K562 (cell line): ENCODE data around the gene ZNF438. TPM values are rescaled to one million over a fixed set of nuclear protein-coding genes. Genes with fewer than 3 reads are reported as not detected.

Source experiments
- ATAC-seq: fragments of 200-7000 bp; cut with Tn5 transposase; 3 replicates; pipeline ENCODE4 v1.9.1; 2020; ENCODE audit warnings: moderate library complexity
- BruUV-seq: library from RNA; stranded (reverse); fragments of 400-500 nt; replicated peaks from 2 replicates; lab custom pipeline; 2021; lab: Mats Ljungman, UMichigan
- CTCF ChIA-PET: fragments of 300-600 bp; formaldehyde crosslinking; extraction: SDS; loops from one replicate; lab custom pipeline; 2021; ENCODE audit warnings: low intra/inter-chr PET ratio; lab: Yijun Ruan, JAX
- POLR2A ChIA-PET: fragments of 300-600, 350-650 bp; sonication (Branson Sonifier 250); formaldehyde crosslinking; extraction: SDS; loops from one replicate; lab custom pipeline; 2021; ENCODE audit warnings: antibody characterized with exemption, inconsistent platforms; lab: Yijun Ruan, JAX
- DNase-seq, 4 experiments: peaks; one replicate each; pipeline versions ENCODE4 v3.0.0 to v3.0.0-alpha.2; 2011 to 2018; ENCODE audit warnings: low spot score in 3 of 4, mixed read lengths in 3 of 4; ENCODE audit errors: extremely low read depth in 1 of 4
- FAIRE-seq: peaks from 2 replicates; lab custom pipeline; 2011; peaks lifted over from hg19 to GRCh38; lab: Jason Lieb, UNC
- H2AFZ ChIP-seq: 2 replicates; pipeline ENCODE4 v1.6.0; 2011; ENCODE audit warnings: low read depth, low read length, control low read depth, inconsistent platforms
- H3K27ac ChIP-seq: fragments of 200-600 bp; 3 replicates; pipeline ENCODE4 v1.8.0; 2011; ENCODE audit warnings: low read depth, mild to moderate bottlenecking, control low read depth, inconsistent platforms, low read length, moderate library complexity, mixed read lengths; ENCODE audit errors: extremely low read depth
- H3K27me3 ChIP-seq, 2 experiments: fragments of 300-600 bp in 1 of 2; 2 replicates in 1 of 2; 3 replicates in 1 of 2; pipeline versions ENCODE4 v1.6.0 to v1.8.0; 2011; ENCODE audit warnings: inconsistent platforms in 2 of 2, low read length in 2 of 2, mild to moderate bottlenecking in 1 of 2, mixed read lengths in 1 of 2, moderate library complexity in 1 of 2; ENCODE audit not compliant: control insufficient read depth in 2 of 2, insufficient read depth in 2 of 2
- H3K36me3 ChIP-seq: fragments of 300-600 bp; 3 replicates; pipeline ENCODE4 v1.8.0; 2011; ENCODE audit warnings: mild to moderate bottlenecking, low read length, inconsistent platforms; ENCODE audit not compliant: control insufficient read depth, insufficient read depth
- H3K4me1 ChIP-seq, 2 experiments: fragments of 200-600 bp in 1 of 2; replicated peaks in 1 of 2; 2 replicates in 1 of 2; 3 replicates in 1 of 2; pipeline versions ENCODE4 v1.5.1 to v1.8.0; 2011; ENCODE audit warnings: inconsistent platforms in 2 of 2, low read length in 2 of 2, mild to moderate bottlenecking in 1 of 2, mixed read lengths in 1 of 2, moderate library complexity in 1 of 2; ENCODE audit not compliant: control insufficient read depth in 2 of 2, insufficient read depth in 2 of 2
- H3K4me2 ChIP-seq: 2 replicates; pipeline ENCODE4 v1.6.1; 2011; ENCODE audit warnings: low read length, control low read depth, inconsistent platforms, mixed read lengths; ENCODE audit not compliant: insufficient read depth
- H3K4me3 ChIP-seq: fragments of 200-600 bp; sonication (generic), shearing (Covaris generic); 2 replicates; pipeline ENCODE4 v1.5.1; 2016; ENCODE audit warnings: control low read depth, inconsistent platforms
- H3K79me2 ChIP-seq: fragments of 200-600 bp; 3 replicates; pipeline ENCODE4 v1.8.0; 2011; ENCODE audit warnings: low read length, inconsistent platforms; ENCODE audit not compliant: control insufficient read depth, insufficient read depth
- H3K9ac ChIP-seq, 2 experiments: 2 replicates each; pipeline versions ENCODE4 v1.6.0 to v1.6.1; 2011; ENCODE audit warnings: low read depth in 2 of 2, low read length in 2 of 2, control low read depth in 1 of 2, inconsistent platforms in 1 of 2, mild to moderate bottlenecking in 1 of 2, mixed read lengths in 1 of 2; ENCODE audit not compliant: insufficient read depth in 1 of 2
- H3K9me1 ChIP-seq: one replicate; pipeline ENCODE4 v1.6.0; 2011; ENCODE audit warnings: inconsistent platforms, mild to moderate bottlenecking, low read length, moderate library complexity; ENCODE audit not compliant: control insufficient read depth, insufficient read depth
- H3K9me3 ChIP-seq: replicated peaks from 2 replicates; pipeline ENCODE4 v1.5.1; 2011; ENCODE audit warnings: low read depth, low read length, inconsistent platforms; ENCODE audit not compliant: control insufficient read depth, insufficient read depth
- H4K20me1 ChIP-seq: replicated peaks from 2 replicates; pipeline ENCODE4 v1.6.1; 2011; ENCODE audit warnings: low read length, inconsistent platforms, mixed read lengths; ENCODE audit not compliant: control insufficient read depth, insufficient read depth
- BDP1 ChIP-seq: IDR thresholded peaks from 3 replicates; pipeline ENCODE4 v1.6.1; 2011; ENCODE audit not compliant: insufficient read length, insufficient read depth
- GABPB2 ChIP-seq: fragments of 250-450 bp; sonication (Bioruptor Pico); conservative IDR thresholded peaks from 2 replicates; pipeline ENCODE4 v1.5.1; 2021; ENCODE audit warnings: mild to moderate bottlenecking
- NCOA1 ChIP-seq: fragments of 450-650 bp; IDR thresholded peaks from 2 replicates; pipeline ENCODE4 v1.6.1; 2016; ENCODE audit warnings: low read depth
- RFX5 ChIP-seq: IDR thresholded peaks from 2 replicates; pipeline ENCODE4 v1.6.1; 2011; ENCODE audit warnings: low read depth, mild to moderate bottlenecking, improper control_type of control experiment, low read length
- SIRT6 ChIP-seq: IDR thresholded peaks from one replicate; pipeline ENCODE4 v1.6.1; 2012; ENCODE audit warnings: low read depth, mild to moderate bottlenecking, control low read depth, inconsistent platforms, low read length, moderate library complexity
- ZNF707 ChIP-seq: fragments of 250-450 bp; sonication (Bioruptor Pico); conservative IDR thresholded peaks from 2 replicates; pipeline ENCODE4 v1.8.0; 2022; ENCODE audit warnings: inconsistent platforms, mild to moderate bottlenecking, moderate library complexity
- WGBS: fragments of 100-300 bp; shearing (Covaris generic); methylation state at CpG from one replicate; pipeline ENCODE4 v1.1.6; 2016; ENCODE audit warnings: low coverage, mixed read lengths; ENCODE audit not compliant: insufficient coverage; ENCODE audit errors: missing lambda C conversion rate; 5-methylcytosine and 5-hydroxymethylcytosine counted together
- in situ Hi-C: fragments of 300-500 bp; cut with MboI; formaldehyde crosslinking; loops from 4 replicates; pipeline ENCODE4 v1.15.0; 2018; ENCODE audit warnings: inconsistent platforms, mixed read lengths
- intact Hi-C: fragments of 100-400 bp; cut with micrococcal nuclease; formaldehyde crosslinking; loops from 2 replicates; pipeline ENCODE4 v1.14.2; 2022
- polyA plus RNA-seq, 8 experiments: library from polyadenylated mRNA; depleted of rRNA in 4 of 8; stranded (reverse) in 5 of 8; unstranded in 3 of 8; fragments of >200 nt; fragmentation: Nextera tagmentation in 2 of 8; fragmentation: Illumina TruSeq in 1 of 8; extraction: Ambion mirVana in 2 of 8; extraction: Trizol in 1 of 8; gene quantifications; 2 replicates each; pipeline versions ENCODE4 v1.2.1 to v1.2.3, GENCODE V29; 2011 to 2014; ENCODE audit warnings: inconsistent platforms in 1 of 8, missing spikeins in 1 of 8
- total RNA-seq, 7 experiments: library from RNA; depleted of rRNA in 6 of 7; stranded (reverse); fragments of >200 nt in 6 of 7; fragmentation: Illumina TruSeq in 2 of 7; extraction: Trizol in 2 of 7; gene quantifications; 2 replicates each; pipeline versions ENCODE4 v1.2.1 to v1.2.3, GENCODE V29; 2011 to 2021; ENCODE audit warnings: low replicate concordance in 1 of 7

Gene ZNF438
- total and polyA plus RNA-seq, 9 of the 15 experiments (the other 6 are each of a cell fraction or from before 2014, with no cell fraction given) = 0.45 to 1.5 (median 0.91) TPM

DNA sequence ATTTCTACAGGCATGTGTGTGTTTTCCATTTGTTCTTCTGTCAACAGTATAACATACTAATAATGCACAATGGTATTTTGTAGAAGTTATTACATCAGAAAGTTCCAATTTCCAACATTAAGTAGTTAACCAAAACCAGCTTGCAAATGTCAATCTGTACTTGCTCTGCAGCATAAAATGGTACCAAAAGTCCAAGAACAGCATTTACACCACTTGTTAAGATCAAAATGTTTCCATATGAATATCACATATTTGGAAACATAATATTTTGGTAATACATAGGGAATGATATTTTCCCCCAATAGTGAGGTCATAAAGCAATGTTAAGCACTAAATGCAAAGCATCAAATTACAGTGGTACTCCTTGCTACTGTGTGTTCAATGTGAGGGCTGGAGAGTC, 162.1 kb downstream of the ZNF438 start:
- Histone ChIP-seq H3K27me3 (peaks cover 4 to 8% of the 10 kb centered on the region in 2 experiments; a peak in 3 of 5 replicates), H2AFZ (no peak overlapping the region), H3K9ac (no peak overlapping the region), H3K9me3 (no peaks in the 10 kb centered on the region), H3K4me2 (no peak overlapping the region), H3K9me1 (no peaks in the 10 kb centered on the region), H3K36me3 (no peaks in the 10 kb centered on the region), H3K27ac (no peak overlapping the region), H3K4me1 (no peaks in the 10 kb centered on the region), H3K79me2 (no peaks in the 10 kb centered on the region), H4K20me1 (no peaks in the 10 kb centered on the region), H3K4me3 (no peak overlapping the region)
- DNase-seq = no peak
- POLR2A ChIA-PET = interaction anchor here (1.5 kb wide), 1 partner anchor 10 kb away, joined by 3 read pairs; no protein-coding TSS in a partner anchor
- intact Hi-C loops = no loop called here
- no peak for TF ChIP-seq RFX5
- no peak for TF ChIP-seq ZNF707
- TF ChIP-seq SIRT6 = no peak
- TF ChIP-seq GABPB2 = no peak
- TF ChIP-seq BDP1 = no peak
- ATAC-seq = no peak
- no TSS peak for BruUV-seq
- CTCF ChIA-PET = no interaction called here
- in situ Hi-C loops = no loop called here
- no peak for FAIRE-seq

DNA sequence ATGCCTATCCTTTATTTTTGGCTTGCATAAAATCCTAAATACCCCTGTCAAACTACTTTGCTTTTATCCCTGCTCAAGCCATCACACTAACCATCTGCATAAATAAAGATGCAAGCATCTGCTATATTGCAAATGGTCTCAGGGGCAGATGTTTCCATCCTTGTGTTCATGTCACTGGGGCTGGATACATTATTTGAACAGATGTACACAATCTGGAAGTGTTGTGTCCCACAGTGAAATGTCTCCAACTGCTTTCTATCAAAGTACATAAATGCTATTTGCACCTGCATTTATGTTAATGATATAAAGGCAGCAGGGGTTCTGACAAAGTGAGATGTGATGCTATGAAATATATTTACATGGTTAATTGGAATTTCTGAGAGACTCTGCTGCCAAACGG, 163.1 kb downstream of the ZNF438 start:
- CTCF ChIA-PET = no interaction called here
- Histone ChIP-seq H3K4me1 (no peaks in the 10 kb centered on the region), H3K4me2 (no peak overlapping the region), H3K27me3 (peaks cover 8 to 9% of the 10 kb centered on the region in 2 experiments; a peak in 3 of 5 replicates), H3K9ac (no peak overlapping the region), H3K9me3 (no peaks in the 10 kb centered on the region), H3K79me2 (no peaks in the 10 kb centered on the region), H3K4me3 (no peak overlapping the region), H3K27ac (no peak overlapping the region), H2AFZ (no peak overlapping the region), H3K36me3 (no peaks in the 10 kb centered on the region), H4K20me1 (no peaks in the 10 kb centered on the region), H3K9me1 (no peaks in the 10 kb centered on the region)
- POLR2A ChIA-PET = no interaction called here
- intact Hi-C loops = no loop called here
- 6% methylated on average over 1 of the region's 1 CpG for WGBS
- no peak for DNase-seq
- TF ChIP-seq NCOA1 = no peak
- in situ Hi-C loops = no loop called here
- ATAC-seq = no peak
- no peak for FAIRE-seq
- no TSS peak for BruUV-seq
